Esophagus squamous epithelium (tissue), 4 donors: ENCODE data around the gene ZHX3.

Source experiments
- CTCF ChIP-seq, 6 experiments: fragments of 450-650 bp in 4 of 6; fragments of 200-600 bp in 2 of 6; sonication (generic) in 2 of 6; IDR thresholded peaks; one replicate each; pipeline ENCODE4 v1.5.1; 2016 to 2019; ENCODE audit warnings: antibody characterized with exemption in 6 of 6, mild to moderate bottlenecking in 4 of 6, moderate library complexity in 4 of 6
- POLR2A ChIP-seq, 4 donors: fragments of 450-650 bp; IDR thresholded peaks; one replicate each; pipeline ENCODE4 v1.6.1; 2017; ENCODE audit warnings: antibody characterized with exemption in 4 of 4, mild to moderate bottlenecking in 4 of 4, moderate library complexity in 3 of 4

- TF ChIP-seq CTCF (IDR thresholded peaks at IDR 0.05): no peak
- no peak for TF ChIP-seq POLR2A (IDR thresholded peaks at IDR 0.05)
These were observed 59.1 kb downstream of the ZHX3 start for GRCh38 chr20:41258474-41258873.
